Right lobe of liver (tissue), 6 donors: Measurements from ENCODE around the gene HOXA9. TPM values are rescaled to one million over a fixed set of nuclear protein-coding genes. Genes with fewer than 3 reads are reported as not detected.

Experiments
- ATAC-seq, 4 donors: fragments of 200-7000 bp; cut with Tn5 transposase; one replicate each; pipeline ENCODE4 v1.9.1; 2020; ENCODE audit warnings: mild to moderate bottlenecking in 4 of 4, moderate library complexity in 4 of 4
- DNase-seq, 3 donors: peaks; one replicate each; pipeline ENCODE4 v3.0.0-alpha.2; 2020
- H3K27ac ChIP-seq, 3 donors: fragments of 200-600 bp; one replicate each; pipeline ENCODE4 v1.8.0; 2022
- H3K27me3 ChIP-seq, 2 donors: fragments of 200-600 bp; one replicate each; pipeline ENCODE4 v1.8.0; 2022
- H3K36me3 ChIP-seq, 4 donors: fragments of 200-600 bp; sonication (generic) in 1 of 4; one replicate each; pipeline versions ENCODE4 v1.5.1 to v1.8.0; 2017 to 2022; ENCODE audit warnings: control low read depth in 1 of 4
- H3K4me1 ChIP-seq, 4 donors: fragments of 200-600 bp; sonication (generic) in 1 of 4; one replicate each; pipeline versions ENCODE4 v1.5.1 to v1.8.0; 2017 to 2022; ENCODE audit warnings: control low read depth in 1 of 4
- H3K4me3 ChIP-seq, 3 donors: fragments of 200-600 bp; one replicate each; pipeline ENCODE4 v1.8.0; 2022
- H3K9me3 ChIP-seq, 4 donors: fragments of 200-600 bp; sonication (generic) in 1 of 4; one replicate each; pipeline versions ENCODE4 v1.5.1 to v1.8.0; 2017 to 2022; ENCODE audit warnings: control low read depth in 1 of 4
- POLR2A ChIP-seq: fragments of 450-650 bp; IDR thresholded peaks from one replicate; pipeline ENCODE4 v1.6.1; 2017; ENCODE audit warnings: antibody characterized with exemption, mild to moderate bottlenecking
- WGBS: methylation state at CpG from one replicate; pipeline ENCODE4 v1.1.6; 2018; ENCODE audit warnings: low coverage, low lambda C conversion rate; ENCODE audit not compliant: insufficient coverage; ENCODE audit errors: missing lambda C conversion rate; 5-methylcytosine and 5-hydroxymethylcytosine counted together
- intact Hi-C, 2 donors: fragments of 100-400 bp; cut with DNase I; formaldehyde crosslinking; loops; one replicate each; pipeline versions ENCODE4 v1.11.2 to v1.14.1; 2022
- total RNA-seq, 6 experiments: library from RNA; depleted of rRNA in 2 of 6; stranded (reverse); fragments of >200 nt in 2 of 6; fragmentation: NEBNext Ultra II Directional in 3 of 6; extraction: Animal tissue kit (Norgen Biotek cat#: 25700) in 3 of 6; gene quantifications; one replicate each; pipeline versions ENCODE4 v1.1.0 to v1.2.4, GENCODE V29; 2016 to 2023
- TF ChIP-seq, protein P1 (sequence below), 4 donors: fragments of 200-600 bp in 3 of 4; fragments of 450-650 bp in 1 of 4; IDR thresholded peaks; one replicate each; pipeline versions ENCODE4 v1.5.1 to v1.8.0; 2016 to 2022; ENCODE audit warnings: antibody characterized with exemption in 4 of 4, mild to moderate bottlenecking in 2 of 4
- donor health status: DM: no; HTN: yes; CAD: no.
- donor health status: DM: no; HTN: no; CAD: no.
- donor health status: DM: no; HTN: no; CAD: no.
- donor health status: DM: no; HTN: yes; CAD: no.
- donor health status: DM: no; HTN: yes; CAD: no.

HOXA9 gene
- total RNA-seq, 6 experiments from 2014 or later: 0.09 TPM; not detected in 5

DNA sequence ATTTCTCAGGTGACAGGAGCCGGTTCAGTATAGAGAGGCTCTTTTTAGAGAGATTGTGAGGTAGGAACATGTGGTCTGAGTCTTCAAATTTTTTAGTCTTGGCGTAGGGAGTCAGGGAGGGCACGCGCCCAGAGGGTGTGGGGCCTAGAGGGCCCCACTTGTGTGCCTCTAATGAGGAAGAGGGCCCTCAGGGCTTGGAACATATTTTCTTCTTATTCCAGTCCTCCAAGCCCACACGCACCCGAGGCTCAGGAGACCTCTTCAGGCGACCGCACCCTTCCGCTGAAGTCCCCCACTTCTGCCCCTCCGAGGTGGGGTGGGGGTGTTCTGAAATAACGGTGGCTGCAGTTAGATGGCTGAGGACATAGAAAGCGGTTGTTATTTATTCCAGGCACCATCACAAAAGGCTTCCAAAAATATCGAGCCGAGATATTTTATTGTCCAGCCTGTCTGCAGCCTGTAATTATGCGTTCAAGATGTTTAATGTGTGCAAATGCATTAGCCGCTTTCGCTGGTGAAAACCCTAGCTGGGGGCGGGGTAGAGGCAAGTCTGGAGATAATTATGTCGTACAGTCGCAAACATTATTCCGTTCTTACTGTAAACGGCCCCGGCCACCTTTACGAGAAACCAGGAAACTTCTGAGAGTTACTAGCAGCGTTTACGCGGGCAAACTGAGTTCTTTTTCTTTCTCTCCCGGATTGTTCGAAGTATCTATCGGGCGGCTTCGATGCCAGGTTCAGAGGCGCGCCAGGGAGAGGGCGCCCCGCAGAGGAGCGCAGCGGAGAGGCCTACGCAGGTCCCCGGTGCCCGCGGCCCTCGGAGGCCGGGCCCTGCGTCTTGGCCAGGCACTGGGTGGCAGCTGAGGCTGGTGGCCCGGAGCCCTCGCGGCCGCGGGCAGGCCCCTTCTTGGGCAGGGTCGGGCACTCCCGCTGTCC lies 47.4 kb upstream of the HOXA9 start:
- ATAC-seq: no peak
- 16% methylated on average over 41 of the region's 52 CpGs for WGBS
- H3K4me3 ChIP-seq: no peak overlapping the region
- intact Hi-C loops: no loop called here
- peaks cover 0 to 13% of the 10 kb centered on the region in 2 donors for H3K27me3 ChIP-seq
- H3K9me3 ChIP-seq: no peaks in the 10 kb centered on the region
- H3K4me1 ChIP-seq: peaks cover 0 to 10% (median 3%) of the 10 kb centered on the region in 4 donors
- DNase-seq: no peak
- H3K36me3 ChIP-seq: no peaks in the 10 kb centered on the region
- H3K27ac ChIP-seq: no peak overlapping the region
- TF ChIP-seq, protein P1, sequence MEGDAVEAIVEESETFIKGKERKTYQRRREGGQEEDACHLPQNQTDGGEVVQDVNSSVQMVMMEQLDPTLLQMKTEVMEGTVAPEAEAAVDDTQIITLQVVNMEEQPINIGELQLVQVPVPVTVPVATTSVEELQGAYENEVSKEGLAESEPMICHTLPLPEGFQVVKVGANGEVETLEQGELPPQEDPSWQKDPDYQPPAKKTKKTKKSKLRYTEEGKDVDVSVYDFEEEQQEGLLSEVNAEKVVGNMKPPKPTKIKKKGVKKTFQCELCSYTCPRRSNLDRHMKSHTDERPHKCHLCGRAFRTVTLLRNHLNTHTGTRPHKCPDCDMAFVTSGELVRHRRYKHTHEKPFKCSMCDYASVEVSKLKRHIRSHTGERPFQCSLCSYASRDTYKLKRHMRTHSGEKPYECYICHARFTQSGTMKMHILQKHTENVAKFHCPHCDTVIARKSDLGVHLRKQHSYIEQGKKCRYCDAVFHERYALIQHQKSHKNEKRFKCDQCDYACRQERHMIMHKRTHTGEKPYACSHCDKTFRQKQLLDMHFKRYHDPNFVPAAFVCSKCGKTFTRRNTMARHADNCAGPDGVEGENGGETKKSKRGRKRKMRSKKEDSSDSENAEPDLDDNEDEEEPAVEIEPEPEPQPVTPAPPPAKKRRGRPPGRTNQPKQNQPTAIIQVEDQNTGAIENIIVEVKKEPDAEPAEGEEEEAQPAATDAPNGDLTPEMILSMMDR (IDR thresholded peaks at IDR 0.05): no peak
- no peak for TF ChIP-seq POLR2A

GRCh38 chr7:27211764-27212204 lies 46.4 kb upstream of the HOXA9 start:
- DNase-seq: no peak
- Histone ChIP-seq H3K27ac (no peak overlapping the region), H3K9me3 (no peaks in the 10 kb centered on the region), H3K27me3 (peaks cover 5 to 23% of the 10 kb centered on the region in 2 donors), H3K4me3 (no peak overlapping the region), H3K36me3 (no peaks in the 10 kb centered on the region), H3K4me1 (peaks cover 0 to 10% (median 3%) of the 10 kb centered on the region in 4 donors)
- WGBS: 50% methylated on average over 3 of the region's 3 CpGs
- ATAC-seq: no peak
- intact Hi-C loops: no loop called here
- no peak for TF ChIP-seq POLR2A

DNA sequence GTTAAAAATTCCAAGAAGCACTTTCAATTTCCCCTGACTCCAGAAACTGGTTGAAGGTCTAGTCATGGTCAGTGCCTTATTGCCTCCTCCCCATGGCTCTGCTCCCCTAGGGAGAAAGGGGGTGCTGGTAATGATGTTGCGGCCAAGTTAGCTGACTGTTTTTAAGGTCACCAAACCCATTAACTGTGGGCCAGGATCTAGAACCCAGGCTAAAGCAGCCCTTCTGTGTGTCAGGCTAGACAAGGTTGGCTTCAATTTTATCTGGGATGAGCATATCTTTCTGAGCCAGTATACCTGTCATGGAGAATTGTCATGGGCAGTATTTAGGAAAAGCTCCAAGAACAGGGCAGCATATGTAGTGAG lies 45.7 kb upstream of the HOXA9 start:
- WGBS: 100% methylated on average over 1 of the region's 1 CpG
- intact Hi-C loops: no loop called here
- Histone ChIP-seq H3K27ac (no peak overlapping the region), H3K4me3 (peak overlapping the region in 1 of 3 donors; percentile 34), H3K36me3 (no peaks in the 10 kb centered on the region), H3K9me3 (no peaks in the 10 kb centered on the region), H3K4me1 (peaks cover 0 to 10% (median 3%) of the 10 kb centered on the region in 4 donors), H3K27me3 (peaks cover 10 to 30% of the 10 kb centered on the region in 2 donors)
- ATAC-seq (no peak), DNase-seq (no peak)
- TF ChIP-seq, protein P1 (IDR thresholded peaks at IDR 0.05): no peak
- TF ChIP-seq POLR2A: no peak

DNA sequence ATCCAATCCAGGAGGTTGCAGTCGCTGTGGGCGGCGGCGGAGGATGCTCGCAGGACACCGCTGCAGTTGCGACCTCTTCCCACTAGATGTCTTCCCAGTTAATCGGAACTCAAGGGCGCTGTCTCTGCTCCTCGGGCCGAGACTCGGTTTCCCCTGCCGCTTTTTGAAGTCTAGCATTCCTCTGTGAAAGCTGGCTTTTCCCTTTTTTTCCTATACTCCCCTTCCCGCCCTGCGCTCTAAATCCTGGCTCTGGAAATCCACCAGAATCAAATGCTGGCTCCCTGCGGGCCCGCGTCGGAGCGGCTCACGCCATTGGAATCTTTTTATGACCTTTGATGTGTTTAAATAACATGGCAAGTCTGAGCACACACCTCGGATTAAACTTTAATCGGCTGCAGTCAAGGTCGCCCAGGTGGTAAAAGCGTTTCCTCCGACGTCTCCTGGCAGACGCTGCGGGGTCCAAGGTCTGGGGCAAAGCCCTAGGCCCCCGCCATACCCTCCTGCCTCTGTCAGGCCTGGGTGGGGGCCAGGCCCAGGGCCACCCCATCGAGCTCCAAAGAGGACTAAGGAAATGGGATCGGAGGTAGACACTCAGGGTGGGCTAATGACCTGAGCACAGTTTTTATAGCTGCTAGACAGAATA lies 45.2 kb upstream of the HOXA9 start:
- 5% methylated on average over 19 of the region's 32 CpGs for WGBS
- DNase-seq: peak in 2 of 3 donors; percentile 48 to 70
- TF ChIP-seq, protein P1 (IDR thresholded peaks at IDR 0.05): peak; percentile 68 to 72 (median 70)
- TF ChIP-seq POLR2A: no peak

More for the DNA sequence above, 45.2 kb upstream of the HOXA9 start:
- H3K9me3 ChIP-seq: no peaks in the 10 kb centered on the region
- no peaks in the 10 kb centered on the region for H3K36me3 ChIP-seq
- no peak overlapping the region for H3K27ac ChIP-seq
- peaks cover 0 to 11% (median 3%) of the 10 kb centered on the region in 4 donors for H3K4me1 ChIP-seq
- H3K27me3 ChIP-seq: peaks cover 15 to 35% of the 10 kb centered on the region in 2 donors
- ATAC-seq: peak; percentile 85 to 90 (median 88)
- H3K4me3 ChIP-seq: peak overlapping the region; percentile 8 to 41 (median 34)
- intact Hi-C loops: no loop called here
